ENCODE results near the gene ENOSF1. TPM values are rescaled to one million over a fixed set of nuclear protein-coding genes. Genes with fewer than 3 reads are reported as not detected.

Gene ENOSF1
- polyA plus RNA-seq, 1 donor from 2014 or later = 5.3 TPM

DNA sequence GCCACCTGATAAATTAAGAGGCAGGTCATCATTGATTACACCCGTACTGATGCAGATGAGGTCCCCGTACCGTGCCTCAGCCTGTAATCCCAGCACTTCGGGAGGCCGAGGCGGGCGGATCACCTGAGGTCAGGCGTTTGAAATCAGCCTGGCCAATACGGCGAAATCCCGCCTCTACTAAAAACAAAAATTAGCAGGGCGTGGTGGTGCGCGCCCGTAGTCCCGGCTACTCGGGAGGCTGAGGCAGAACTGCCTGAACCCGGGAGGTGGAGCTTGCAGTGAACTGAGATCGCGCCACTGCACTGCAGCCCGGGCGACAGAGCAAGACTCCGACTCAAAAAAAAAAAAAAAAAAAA is 683 bp upstream of the ENOSF1 start:
- peak overlapping the region; percentile 34 to 80 (median 58) for H3K4me3 Mint-ChIP-seq
- H3K4me1 Mint-ChIP-seq = peaks cover 11 to 17% (median 16%) of the 10 kb centered on the region in 3 donors
- no peaks in the 10 kb centered on the region for H3K9me3 Mint-ChIP-seq
- peak overlapping the region in 1 of 3 donors; percentile 31 for H3K27ac Mint-ChIP-seq
- H3K36me3 Mint-ChIP-seq = no peaks in the 10 kb centered on the region
- peaks cover 2% of the 10 kb centered on the region for H3K27me3 Mint-ChIP-seq

DNA sequence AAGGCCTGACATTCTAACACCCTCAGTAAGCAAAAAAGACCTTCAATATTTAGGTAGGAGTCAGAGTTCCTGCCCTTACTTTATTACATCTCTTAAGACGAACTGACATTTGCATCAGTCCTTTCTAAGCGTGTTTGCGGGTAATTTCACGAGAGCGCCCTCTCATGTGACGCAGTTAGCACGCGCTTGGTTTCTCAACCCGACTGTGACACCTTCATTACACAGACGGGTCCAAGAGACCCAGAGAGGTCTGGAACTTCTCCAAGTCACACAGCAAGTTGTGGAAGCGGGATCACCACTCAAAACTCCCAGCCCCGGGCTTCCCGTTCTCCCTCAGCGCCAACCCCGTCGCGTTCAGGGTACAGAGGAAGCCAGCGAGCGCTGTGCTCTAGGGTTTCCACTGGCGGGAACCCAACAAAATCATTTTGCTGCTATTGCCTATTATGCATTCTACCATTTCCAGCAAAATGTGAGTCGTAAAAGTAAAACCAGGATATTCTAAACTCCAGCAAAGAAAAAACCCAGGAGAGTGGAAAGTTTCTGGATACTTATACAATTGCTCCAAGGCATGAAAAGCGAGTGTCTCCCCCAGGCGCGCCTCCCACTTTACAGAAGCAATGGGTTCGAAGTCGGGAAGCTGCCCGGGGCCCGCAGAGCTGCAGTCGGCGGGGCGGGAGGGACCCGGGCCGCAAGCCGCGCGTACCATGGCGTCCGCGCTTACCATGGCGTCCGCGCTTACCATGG is 601 bp downstream of the ENOSF1 start:
- Mint-ChIP-seq H3K9me3 (no peaks in the 10 kb centered on the region), H3K27me3 (peaks cover 2% of the 10 kb centered on the region), H3K27ac (peak overlapping the region; percentile 93 to 99 (median 94)), H3K4me3 (peak overlapping the region; percentile 89 to 95 (median 94)), H3K36me3 (no peaks in the 10 kb centered on the region), H3K4me1 (peaks cover 13 to 17% (median 16%) of the 10 kb centered on the region in 3 donors)

DNA sequence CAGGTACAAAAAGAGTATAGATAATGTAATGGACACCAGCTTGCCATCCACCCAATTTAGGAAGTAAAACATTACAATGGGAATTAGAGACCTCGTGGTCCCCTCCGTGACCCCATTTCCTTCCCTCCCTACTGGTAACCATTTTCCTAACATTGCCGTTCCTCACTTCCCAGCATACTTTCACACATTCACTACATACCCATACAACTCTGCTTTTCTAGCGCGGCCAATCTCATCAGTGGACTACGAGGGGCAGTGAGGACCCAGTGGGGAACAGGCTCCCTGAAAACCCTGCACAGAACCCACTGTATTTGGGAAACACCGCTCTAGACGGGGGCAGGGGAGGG is 1.1 kb downstream of the ENOSF1 start:
- H3K9me3 Mint-ChIP-seq = no peaks in the 10 kb centered on the region
- peaks cover 15 to 17% (median 16%) of the 10 kb centered on the region in 3 donors for H3K4me1 Mint-ChIP-seq
- H3K27me3 Mint-ChIP-seq = peaks cover 2% of the 10 kb centered on the region
- no peaks in the 10 kb centered on the region for H3K36me3 Mint-ChIP-seq
- peak overlapping the region; percentile 93 to 99 (median 94) for H3K27ac Mint-ChIP-seq
- H3K4me3 Mint-ChIP-seq = peak overlapping the region; percentile 89 to 95 (median 94)

DNA sequence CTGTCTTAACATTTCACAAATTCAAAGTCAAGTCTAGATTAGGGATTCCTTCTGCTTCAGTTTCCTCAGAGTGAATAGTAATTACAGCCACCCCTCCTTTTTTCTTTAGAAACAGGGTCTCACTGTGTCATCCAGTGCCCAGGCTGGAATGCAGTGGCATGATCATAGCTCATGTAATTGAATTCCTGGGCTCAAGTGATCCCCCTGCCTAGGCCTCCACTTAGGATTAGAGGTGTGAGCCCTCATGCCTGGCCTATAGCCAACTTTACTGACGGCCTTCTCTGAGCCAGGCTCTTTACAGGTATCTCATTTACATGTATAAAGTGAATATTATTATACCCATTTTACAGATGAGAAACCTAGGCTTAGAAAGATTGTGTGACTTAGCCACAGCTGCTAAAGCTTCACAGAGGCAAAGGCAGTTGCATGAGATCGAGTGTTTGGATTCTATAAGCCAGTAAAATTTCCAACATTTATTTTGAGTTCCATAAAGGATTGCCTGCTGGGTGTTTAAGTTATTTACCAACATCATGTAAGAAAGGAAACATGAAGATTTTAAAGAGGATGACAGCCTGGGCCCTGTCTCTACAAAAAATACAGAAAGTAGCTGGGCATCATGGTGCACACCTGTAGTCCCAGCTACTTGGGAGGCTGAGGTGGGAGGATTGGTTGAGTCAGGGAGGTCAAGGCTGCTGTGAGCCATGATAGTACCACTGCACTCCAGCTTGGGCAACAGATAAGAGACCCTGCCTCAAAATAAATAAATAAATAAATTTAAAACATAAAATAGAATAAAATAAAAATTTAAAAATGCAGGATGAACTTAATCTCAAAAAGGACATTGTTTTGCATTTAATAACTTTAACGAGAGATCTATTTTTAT is 1.8 kb downstream of the ENOSF1 start:
- Mint-ChIP-seq H3K9me3 (no peaks in the 10 kb centered on the region), H3K4me1 (peaks cover 14 to 17% (median 15%) of the 10 kb centered on the region in 3 donors), H3K27me3 (peaks cover 2% of the 10 kb centered on the region), H3K27ac (peak overlapping the region in 1 of 3 donors; percentile 99), H3K36me3 (no peaks in the 10 kb centered on the region), H3K4me3 (peak overlapping the region in 3 of 4 donors; percentile 1 to 94 (median 94))

DNA sequence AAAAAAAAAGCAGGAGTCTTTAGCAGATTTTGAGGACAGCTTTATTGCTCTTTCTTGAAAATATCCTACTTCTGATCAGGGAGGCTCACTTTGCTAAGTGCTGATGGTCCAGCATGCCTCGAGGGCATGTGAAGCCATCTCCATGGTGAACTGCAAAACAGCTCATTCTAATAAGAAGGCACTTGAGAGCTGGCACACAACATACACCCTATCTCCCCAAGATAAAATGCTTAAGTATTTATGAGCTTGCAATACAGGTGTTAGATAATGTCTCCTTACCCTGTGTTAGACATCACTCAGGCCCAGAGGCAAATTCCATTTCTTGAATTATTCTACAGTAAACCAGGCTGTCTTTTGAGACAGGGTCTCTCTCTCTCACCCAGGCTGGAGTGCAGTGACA is 2.7 kb downstream of the ENOSF1 start:
- no peaks in the 10 kb centered on the region for H3K36me3 Mint-ChIP-seq
- no peaks in the 10 kb centered on the region for H3K9me3 Mint-ChIP-seq
- H3K27me3 Mint-ChIP-seq = peaks cover 2% of the 10 kb centered on the region
- peaks cover 14 to 17% (median 15%) of the 10 kb centered on the region in 3 donors for H3K4me1 Mint-ChIP-seq
- peak overlapping the region in 3 of 4 donors; percentile 1 to 79 (median 28) for H3K4me3 Mint-ChIP-seq
- H3K27ac Mint-ChIP-seq = no peak overlapping the region

- H3K9me3 Mint-ChIP-seq = no peaks in the 10 kb centered on the region
- H3K27me3 Mint-ChIP-seq = peaks cover 2% of the 10 kb centered on the region
- H3K4me1 Mint-ChIP-seq = peaks cover 14 to 17% (median 15%) of the 10 kb centered on the region in 3 donors
- H3K36me3 Mint-ChIP-seq = no peaks in the 10 kb centered on the region
- H3K4me3 Mint-ChIP-seq = peak overlapping the region in 1 of 4 donors; percentile 39
- no peak overlapping the region for H3K27ac Mint-ChIP-seq
These were observed 4.3 kb downstream of the ENOSF1 start for GRCh38 chr18:708096-708495.

GRCh38 chr18:706405-706804 is 6.0 kb downstream of the ENOSF1 start:
- Mint-ChIP-seq H3K36me3 (peaks cover 4% of the 10 kb centered on the region), H3K27ac (peak overlapping the region in 1 of 3 donors; percentile 45), H3K4me3 (peak overlapping the region in 1 of 4 donors; percentile 59), H3K9me3 (no peaks in the 10 kb centered on the region), H3K27me3 (no peaks in the 10 kb centered on the region), H3K4me1 (peaks cover 11 to 15% (median 12%) of the 10 kb centered on the region in 3 donors)

GRCh38 chr18:703213-703967 is 9.0 kb downstream of the ENOSF1 start:
- H3K4me1 Mint-ChIP-seq = peaks cover 2 to 5% (median 4%) of the 10 kb centered on the region in 3 donors
- peak overlapping the region in 2 of 3 donors; percentile 23 to 35 for H3K27ac Mint-ChIP-seq
- H3K27me3 Mint-ChIP-seq = no peaks in the 10 kb centered on the region
- H3K4me3 Mint-ChIP-seq = no peak overlapping the region
- no peaks in the 10 kb centered on the region for H3K9me3 Mint-ChIP-seq
- H3K36me3 Mint-ChIP-seq = peaks cover 5% of the 10 kb centered on the region

DNA sequence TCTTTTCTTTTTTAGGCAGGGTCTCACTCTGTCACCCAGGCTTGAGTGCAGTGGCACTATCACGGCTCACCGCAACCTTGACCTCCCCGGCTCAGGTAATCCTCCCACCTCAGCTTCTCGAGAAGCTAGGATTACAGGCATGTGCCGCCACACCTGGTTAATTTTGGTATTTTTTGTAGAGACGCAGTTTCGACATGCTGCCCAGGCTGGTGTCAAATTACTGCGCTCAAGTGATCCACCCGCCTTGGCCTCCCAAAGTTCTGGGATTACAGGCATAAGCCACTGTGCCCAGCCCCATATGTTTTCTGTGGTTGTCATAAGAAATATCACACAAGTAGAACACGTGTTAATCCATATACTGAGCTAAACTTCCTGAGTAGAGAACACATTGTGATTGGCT is 14.6 kb downstream of the ENOSF1 start:
- peaks cover 3% of the 10 kb centered on the region for H3K36me3 Mint-ChIP-seq
- no peak overlapping the region for H3K4me3 Mint-ChIP-seq
- H3K27me3 Mint-ChIP-seq = no peaks in the 10 kb centered on the region
- no peak overlapping the region for H3K27ac Mint-ChIP-seq
- H3K4me1 Mint-ChIP-seq = peaks cover 0 to 1% (median 0%) of the 10 kb centered on the region in 3 donors
- H3K9me3 Mint-ChIP-seq = no peaks in the 10 kb centered on the region

GRCh38 chr18:697012-697411 is 15.4 kb downstream of the ENOSF1 start:
- no peaks in the 10 kb centered on the region for H3K4me1 Mint-ChIP-seq
- peaks cover 3% of the 10 kb centered on the region for H3K36me3 Mint-ChIP-seq
- no peaks in the 10 kb centered on the region for H3K9me3 Mint-ChIP-seq
- H3K27ac Mint-ChIP-seq = no peak overlapping the region
- no peaks in the 10 kb centered on the region for H3K27me3 Mint-ChIP-seq
- no peak overlapping the region for H3K4me3 Mint-ChIP-seq

- Mint-ChIP-seq H3K4me3 (no peak overlapping the region), H3K4me1 (no peaks in the 10 kb centered on the region), H3K36me3 (peaks cover 1% of the 10 kb centered on the region), H3K27ac (no peak overlapping the region), H3K27me3 (no peaks in the 10 kb centered on the region), H3K9me3 (no peaks in the 10 kb centered on the region)
These were observed 18.8 kb downstream of the ENOSF1 start for GRCh38 chr18:693466-694187.

- no peaks in the 10 kb centered on the region for H3K9me3 Mint-ChIP-seq
- no peak overlapping the region for H3K4me3 Mint-ChIP-seq
These were observed 19.6 kb downstream of the ENOSF1 start for GRCh38 chr18:692824-693223.

GRCh38 chr18:688323-688722 is 24.1 kb downstream of the ENOSF1 start:
- Mint-ChIP-seq H3K27me3 (no peaks in the 10 kb centered on the region), H3K4me3 (no peak overlapping the region), H3K9me3 (no peaks in the 10 kb centered on the region), H3K4me1 (no peaks in the 10 kb centered on the region), H3K36me3 (peaks cover 4% of the 10 kb centered on the region), H3K27ac (no peak overlapping the region)

More at GRCh38 chr18:692824-693223, 19.6 kb downstream of the ENOSF1 start:
- H3K4me1 Mint-ChIP-seq = no peaks in the 10 kb centered on the region
- peaks cover 1% of the 10 kb centered on the region for H3K36me3 Mint-ChIP-seq
- H3K27ac Mint-ChIP-seq = peak overlapping the region in 1 of 3 donors; percentile 47
- no peaks in the 10 kb centered on the region for H3K27me3 Mint-ChIP-seq

DNA sequence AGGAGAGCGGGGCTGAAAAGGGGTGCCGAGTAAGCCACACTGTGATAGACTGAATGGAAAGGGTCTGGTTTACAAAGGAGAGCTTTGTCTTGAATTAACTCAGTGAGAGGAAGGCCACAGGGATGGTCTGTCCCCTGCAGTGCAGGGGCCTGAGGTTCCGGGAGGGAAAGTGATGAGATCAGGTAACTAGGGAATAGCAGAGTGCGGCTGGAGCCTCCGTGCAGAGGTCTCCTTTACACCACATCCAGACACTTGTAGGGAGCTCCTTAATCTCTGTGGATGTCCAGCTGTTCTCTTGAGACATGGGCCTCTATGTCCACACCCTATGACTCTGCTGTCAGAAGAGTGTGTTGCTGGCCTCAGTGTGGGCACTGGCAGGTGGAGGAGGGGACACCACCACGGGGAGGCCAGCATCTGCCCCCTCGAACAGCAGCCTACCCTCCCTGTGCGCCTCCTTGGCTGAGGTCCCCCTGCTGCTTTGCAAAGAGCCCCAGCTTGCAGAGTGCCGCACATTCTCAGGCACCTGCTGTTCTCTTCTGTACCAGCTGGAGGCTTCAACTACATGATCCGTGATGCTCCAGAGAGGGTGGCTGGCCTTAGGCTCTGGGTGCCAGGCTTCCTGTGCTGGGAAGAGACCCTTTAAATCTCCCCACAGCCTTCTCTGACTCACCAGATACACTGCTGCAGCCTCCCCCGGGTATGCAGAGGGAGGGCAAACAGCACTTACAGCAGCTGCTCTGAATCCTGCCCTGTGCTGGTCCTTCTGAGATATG is 25.9 kb downstream of the ENOSF1 start:
- no peaks in the 10 kb centered on the region for H3K4me1 Mint-ChIP-seq
- H3K27ac Mint-ChIP-seq = peak overlapping the region in 1 of 3 donors; percentile 82
- H3K36me3 Mint-ChIP-seq = peaks cover 6% of the 10 kb centered on the region
- no peak overlapping the region for H3K4me3 Mint-ChIP-seq
- no peaks in the 10 kb centered on the region for H3K27me3 Mint-ChIP-seq
- no peaks in the 10 kb centered on the region for H3K9me3 Mint-ChIP-seq
